ENCODE measurements around the gene FBXO31. TPM values are rescaled to one million over a fixed set of nuclear protein-coding genes. Genes with fewer than 3 reads are reported as not detected.

The FBXO31 gene
- total RNA-seq, 1 experiment from 2014 or later = 18.8 TPM

DNA sequence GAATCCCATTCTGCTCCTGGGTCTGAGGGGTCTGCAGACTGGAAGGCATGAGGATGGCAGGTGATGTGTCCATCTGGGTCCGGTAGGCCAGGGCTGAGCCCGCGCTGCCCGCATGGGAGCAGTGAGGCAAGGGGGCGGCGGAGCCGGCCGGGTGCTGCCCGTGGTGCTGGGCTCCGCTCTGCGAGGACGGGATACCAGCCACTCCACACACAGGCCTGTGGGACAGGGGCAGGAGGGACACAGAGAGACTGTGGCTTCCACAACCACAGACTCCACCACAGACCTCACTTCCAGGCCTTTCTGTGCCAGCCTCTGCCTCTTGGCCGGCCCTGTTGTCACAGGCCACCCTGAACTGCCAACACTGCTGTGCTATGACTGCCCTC lies 33.9 kb upstream of the FBXO31 start:
- CTCF ChIA-PET = interaction anchor here (1.6 kb wide), 1 partner anchor 218 kb away, joined by 13 read pairs; no protein-coding TSS in a partner anchor
- TF ChIP-seq, protein P1, sequence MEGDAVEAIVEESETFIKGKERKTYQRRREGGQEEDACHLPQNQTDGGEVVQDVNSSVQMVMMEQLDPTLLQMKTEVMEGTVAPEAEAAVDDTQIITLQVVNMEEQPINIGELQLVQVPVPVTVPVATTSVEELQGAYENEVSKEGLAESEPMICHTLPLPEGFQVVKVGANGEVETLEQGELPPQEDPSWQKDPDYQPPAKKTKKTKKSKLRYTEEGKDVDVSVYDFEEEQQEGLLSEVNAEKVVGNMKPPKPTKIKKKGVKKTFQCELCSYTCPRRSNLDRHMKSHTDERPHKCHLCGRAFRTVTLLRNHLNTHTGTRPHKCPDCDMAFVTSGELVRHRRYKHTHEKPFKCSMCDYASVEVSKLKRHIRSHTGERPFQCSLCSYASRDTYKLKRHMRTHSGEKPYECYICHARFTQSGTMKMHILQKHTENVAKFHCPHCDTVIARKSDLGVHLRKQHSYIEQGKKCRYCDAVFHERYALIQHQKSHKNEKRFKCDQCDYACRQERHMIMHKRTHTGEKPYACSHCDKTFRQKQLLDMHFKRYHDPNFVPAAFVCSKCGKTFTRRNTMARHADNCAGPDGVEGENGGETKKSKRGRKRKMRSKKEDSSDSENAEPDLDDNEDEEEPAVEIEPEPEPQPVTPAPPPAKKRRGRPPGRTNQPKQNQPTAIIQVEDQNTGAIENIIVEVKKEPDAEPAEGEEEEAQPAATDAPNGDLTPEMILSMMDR (conservative IDR thresholded peaks at IDR 0.05) = no peak
- no peak for TF ChIP-seq EZH2 (IDR thresholded peaks at IDR 0.05; ENCODE audit: low read depth)

DNA sequence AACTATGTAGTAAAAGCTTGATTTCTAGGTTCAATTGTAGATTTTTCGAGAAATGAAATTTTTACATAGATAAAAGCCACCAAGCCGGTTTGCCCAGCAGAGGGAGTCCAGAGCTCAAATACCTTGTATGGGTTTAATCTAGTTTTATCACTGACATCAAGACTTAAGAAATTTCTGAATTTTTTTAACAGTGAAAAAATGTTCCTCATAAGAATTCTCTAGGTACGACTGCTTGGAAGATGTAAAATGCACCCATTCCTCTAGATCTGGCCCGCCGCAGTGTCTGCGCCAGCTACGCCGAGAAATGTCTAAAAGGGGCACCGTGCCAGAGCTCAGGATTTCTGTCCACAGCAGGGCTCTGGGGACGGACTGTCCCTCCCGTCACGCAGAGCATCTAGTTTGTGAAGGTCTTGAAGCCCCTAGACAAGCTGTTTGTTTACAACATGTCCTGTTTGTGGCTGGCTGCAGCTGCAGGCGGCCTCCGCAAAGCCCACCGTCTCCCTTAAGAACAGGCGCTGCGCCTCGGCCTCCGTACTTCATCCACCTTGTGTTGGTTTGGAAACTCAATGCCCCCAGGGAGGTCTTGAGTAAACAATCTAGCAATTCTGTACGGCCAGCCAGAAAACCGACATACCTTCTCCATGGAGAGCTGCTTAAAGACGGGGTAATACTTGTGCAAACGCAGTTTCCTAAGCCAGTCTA lies 33.4 kb upstream of the FBXO31 start:
- Histone ChIP-seq H2AFZ (no peak overlapping the region), H3K4me2 (no peak overlapping the region), H3K4me1 (replicated peaks; ENCODE audit: insufficient read depth) (no peaks in the 10 kb centered on the region), H3K27me3 (ENCODE audit: insufficient read depth, low read depth) (no peaks in the 10 kb centered on the region), H3K27ac (no peak overlapping the region), H3K36me3 (ENCODE audit: low read depth) (no peaks in the 10 kb centered on the region), H3K79me2 (ENCODE audit: low read depth) (no peaks in the 10 kb centered on the region), H4K20me1 (ENCODE audit: insufficient read depth) (peaks cover 5% of the 10 kb centered on the region; the same call in 1 of the 2 replicates), H3K9me2 (ENCODE audit: insufficient read depth) (no peaks in the 10 kb centered on the region), H3K9me3 (ENCODE audit: insufficient read depth, low read depth) (no peaks in the 10 kb centered on the region), H3F3A (ENCODE audit: insufficient read depth, low read depth) (no peaks in the 10 kb centered on the region), H3K4me3 (no peak overlapping the region)
- POLR2A ChIA-PET (ENCODE audit: unreplicated experiment) = no interaction called here
- no TSS peak for BruUV-seq (replicated peaks)
- intact Hi-C loops (cut with micrococcal nuclease; ENCODE audit: unreplicated experiment) = loop anchor here (1.0 to 5.0 kb wide), 2 partner anchors 155 to 218 kb away; no protein-coding TSS in a partner anchor
- DNase-seq = peak; percentile 26 to 40
- CTCF ChIA-PET = interaction anchor here (0.6 to 1.6 kb wide), 4 partner anchors 10 to 219 kb away, joined by 3 to 13 read pairs (median 6); no protein-coding TSS in a partner anchor
- TF ChIP-seq EZH2 (IDR thresholded peaks at IDR 0.05; ENCODE audit: low read depth) = no peak
- TF ChIP-seq, protein P1 (conservative IDR thresholded peaks at IDR 0.05) = peak; percentile 78

More for the DNA sequence above, 33.9 kb upstream of the FBXO31 start:
- no TSS peak for BruUV-seq (replicated peaks)
- Histone ChIP-seq H3K9me2 (ENCODE audit: insufficient read depth) (no peaks in the 10 kb centered on the region), H3K4me3 (no peak overlapping the region), H3K79me2 (ENCODE audit: low read depth) (no peaks in the 10 kb centered on the region), H3F3A (ENCODE audit: insufficient read depth, low read depth) (no peaks in the 10 kb centered on the region), H3K4me1 (replicated peaks; ENCODE audit: insufficient read depth) (no peaks in the 10 kb centered on the region), H3K4me2 (no peak overlapping the region), H3K27me3 (ENCODE audit: insufficient read depth, low read depth) (no peaks in the 10 kb centered on the region), H2AFZ (no peak overlapping the region), H3K9me3 (ENCODE audit: insufficient read depth, low read depth) (no peaks in the 10 kb centered on the region), H4K20me1 (ENCODE audit: insufficient read depth) (peaks cover 5% of the 10 kb centered on the region; the same call in 1 of the 2 replicates), H3K27ac (no peak overlapping the region), H3K36me3 (ENCODE audit: low read depth) (no peaks in the 10 kb centered on the region)
- intact Hi-C loops (cut with micrococcal nuclease; ENCODE audit: unreplicated experiment) = loop anchor here (5.0 kb wide), 1 partner anchor 155 kb away; no protein-coding TSS in a partner anchor
- no peak for DNase-seq
- POLR2A ChIA-PET (ENCODE audit: unreplicated experiment) = no interaction called here

DNA sequence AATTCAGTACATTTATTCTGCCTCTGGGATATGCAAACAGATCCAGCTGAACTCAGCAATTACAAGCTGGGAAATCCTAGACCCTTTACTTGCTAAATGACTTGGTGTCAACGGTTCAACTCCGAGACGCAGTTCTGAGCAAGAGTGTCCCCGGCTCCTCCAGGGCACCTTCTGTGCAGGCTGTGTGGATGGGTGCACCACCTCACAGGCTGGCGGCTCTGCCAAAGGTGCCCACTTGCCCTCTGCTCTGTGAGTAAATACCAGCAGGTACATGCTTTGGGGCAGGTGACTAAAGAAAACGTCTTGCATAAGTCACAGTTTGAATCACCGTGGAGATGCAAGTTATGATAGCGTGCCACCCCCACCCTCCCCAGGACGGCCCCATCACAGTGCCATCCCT lies 31.9 kb upstream of the FBXO31 start:
- no peaks in the 10 kb centered on the region for H3K4me1 ChIP-seq (replicated peaks; ENCODE audit: insufficient read depth)
- ChIA-PET POLR2A (ENCODE audit: unreplicated experiment) (no interaction called here), CTCF (no interaction called here)
- no peak for TF ChIP-seq EZH2 (IDR thresholded peaks at IDR 0.05; ENCODE audit: low read depth)
- H3K9me3 ChIP-seq (ENCODE audit: insufficient read depth, low read depth) = no peaks in the 10 kb centered on the region
- no peaks in the 10 kb centered on the region for H3K79me2 ChIP-seq (ENCODE audit: low read depth)
- peaks cover 5% of the 10 kb centered on the region for H4K20me1 ChIP-seq (ENCODE audit: insufficient read depth)
- no peaks in the 10 kb centered on the region for H3K9me2 ChIP-seq (ENCODE audit: insufficient read depth)
- H3K36me3 ChIP-seq (ENCODE audit: low read depth) = no peaks in the 10 kb centered on the region
- H3K4me3 ChIP-seq = no peak overlapping the region
- H3K27ac ChIP-seq = no peak overlapping the region
- no peaks in the 10 kb centered on the region for H3K27me3 ChIP-seq (ENCODE audit: insufficient read depth, low read depth)
- DNase-seq = no peak
- no TSS peak for BruUV-seq (replicated peaks)
- no peak overlapping the region for H3K4me2 ChIP-seq
- H3F3A ChIP-seq (ENCODE audit: insufficient read depth, low read depth) = no peaks in the 10 kb centered on the region
- intact Hi-C loops (cut with micrococcal nuclease; ENCODE audit: unreplicated experiment) = loop anchor here (5.0 kb wide), 1 partner anchor 157 kb away; no protein-coding TSS in a partner anchor
- H2AFZ ChIP-seq = no peak overlapping the region

All from PC-9 (cell line).